Measurements from ENCODE around the gene TMEM132C.
"Not testable (repeated sequence)": the region's sequence is repeated elsewhere in the genome, so short reads cannot be mapped to it uniquely, and the experiment has no call there.

The TMEM132C gene

GRCh38 chr12:128267131-128267622 is at the start of gene TMEM132C:
TMEM132C (plus strand) TSS chr12:128267170; CDS start chr12:128267403, 233 bp downstream.
- H3K27me3 Mint-ChIP-seq, result peaks cover 36% of the 10 kb centered on the region
- H3K9me3 Mint-ChIP-seq, result peaks cover 4% of the 10 kb centered on the region
- no peaks in the 10 kb centered on the region for H3K36me3 Mint-ChIP-seq
- H3K4me3 Mint-ChIP-seq, result no peak within 1 kb of the TSS
- CTCF ChIA-PET, result no interaction called here
- H3K27ac Mint-ChIP-seq, result no peak within 1 kb of the TSS
- H3K4me1 Mint-ChIP-seq, result no peaks in the 10 kb centered on the region
- no peak for DNase-seq

DNA sequence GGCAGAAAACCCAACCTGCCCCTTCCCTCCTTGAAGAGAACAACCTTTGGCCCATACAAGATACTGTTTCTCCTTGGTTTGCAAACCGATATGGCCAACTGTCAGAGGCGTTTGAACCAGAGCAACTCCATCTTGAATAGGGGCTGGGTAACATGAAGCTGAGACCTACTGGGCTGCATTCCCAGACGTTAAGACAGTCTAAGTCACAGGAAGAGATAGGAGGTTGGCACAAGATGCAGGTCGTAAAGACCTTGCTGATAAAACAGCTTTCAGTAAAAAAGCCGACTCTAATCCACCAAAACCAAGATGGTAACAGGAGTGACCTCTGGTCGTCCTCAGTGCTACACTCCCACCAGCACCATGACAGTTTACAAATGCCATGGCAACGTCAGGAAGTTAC is 42.7 kb upstream of the TMEM132C start:
- H3K9me3 Mint-ChIP-seq, result peaks cover 22% of the 10 kb centered on the region
- no peak for DNase-seq
- H3K4me1 Mint-ChIP-seq, result no peaks in the 10 kb centered on the region
- no peaks in the 10 kb centered on the region for H3K27me3 Mint-ChIP-seq
- no peak overlapping the region for H3K27ac Mint-ChIP-seq
- no peaks in the 10 kb centered on the region for H3K36me3 Mint-ChIP-seq
- no peak overlapping the region for H3K4me3 Mint-ChIP-seq
- CTCF ChIA-PET, result no interaction called here

- no peaks in the 10 kb centered on the region for H3K27me3 Mint-ChIP-seq
- no peak for DNase-seq
These were observed 38.4 kb upstream of the TMEM132C start for GRCh38 chr12:128228581-128228980.

DNA sequence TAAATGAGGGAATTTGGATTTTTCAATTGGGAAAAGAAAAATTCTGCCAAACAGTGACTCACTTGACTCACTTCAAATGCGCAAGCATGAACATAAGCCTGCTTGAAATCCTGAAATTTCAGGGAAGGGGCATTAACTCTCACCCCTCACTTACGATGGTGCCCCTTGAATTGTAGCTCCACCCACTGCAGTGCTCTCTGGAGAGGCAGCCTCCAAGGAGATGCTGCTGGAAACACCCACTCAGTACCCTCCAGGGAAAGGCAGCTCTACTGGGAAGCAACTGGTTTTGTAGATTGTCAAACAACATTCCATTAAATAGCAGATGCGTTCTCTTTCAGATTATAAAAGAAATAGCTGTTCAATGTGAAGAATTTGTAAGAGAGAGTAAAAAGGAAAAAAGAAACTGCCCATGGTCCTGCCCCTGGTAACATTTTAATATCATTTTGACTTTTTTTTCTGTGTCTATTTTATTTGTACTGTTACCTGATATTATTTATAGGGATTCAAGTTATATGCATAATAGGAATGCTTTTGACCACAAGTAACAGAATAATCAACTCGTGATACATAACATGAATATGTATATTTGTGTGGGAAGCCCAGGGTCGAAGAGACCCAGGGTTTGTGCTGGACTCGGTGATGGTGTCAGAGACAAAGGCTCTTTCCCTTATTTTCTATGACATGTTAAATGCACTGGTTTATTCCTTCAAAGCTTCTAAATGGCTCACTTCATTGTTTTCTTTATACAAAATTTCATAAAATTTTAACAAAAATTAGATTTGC is 31.1 kb upstream of the TMEM132C start:
- no peak overlapping the region for H3K27ac Mint-ChIP-seq

More at GRCh38 chr12:128228581-128228980, 38.4 kb upstream of the TMEM132C start:
- CTCF ChIA-PET, result no interaction called here
- Mint-ChIP-seq H3K4me1 (no peaks in the 10 kb centered on the region), H3K27ac (no peak overlapping the region), H3K36me3 (no peaks in the 10 kb centered on the region), H3K9me3 (peaks cover 12% of the 10 kb centered on the region), H3K4me3 (no peak overlapping the region)

DNA sequence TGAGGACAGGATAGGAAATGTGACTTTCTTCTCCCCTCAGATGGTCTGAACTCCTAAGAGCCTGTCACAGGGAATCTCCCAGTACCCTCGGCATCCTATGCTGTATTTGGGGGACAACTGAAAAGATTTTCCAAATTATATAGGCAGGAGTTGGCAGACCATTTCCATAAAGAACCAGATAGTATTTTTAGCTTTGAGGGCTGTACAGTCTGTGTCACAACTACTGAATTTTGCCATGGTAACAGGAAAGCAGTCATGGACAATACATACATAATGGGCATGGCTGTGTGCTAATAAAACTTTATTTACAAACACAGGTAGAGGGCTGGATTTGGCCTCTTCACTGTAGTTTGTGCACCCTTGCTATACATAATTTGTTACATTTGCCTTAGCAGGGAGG is 30.4 kb upstream of the TMEM132C start:
- H3K36me3 Mint-ChIP-seq, result no peaks in the 10 kb centered on the region
- peaks cover 14% of the 10 kb centered on the region for H3K9me3 Mint-ChIP-seq
- CTCF ChIA-PET, result interaction anchor here (0.6 kb wide), 1 partner anchor 418 kb away, joined by 3 read pairs; no protein-coding TSS in a partner anchor
- H3K4me3 Mint-ChIP-seq, result no peak overlapping the region
- no peak overlapping the region for H3K27ac Mint-ChIP-seq
- DNase-seq, result no peak
- no peaks in the 10 kb centered on the region for H3K27me3 Mint-ChIP-seq
- no peaks in the 10 kb centered on the region for H3K4me1 Mint-ChIP-seq

More for the DNA sequence above, 31.1 kb upstream of the TMEM132C start:
- no peaks in the 10 kb centered on the region for H3K4me1 Mint-ChIP-seq
- H3K27me3 Mint-ChIP-seq, result no peaks in the 10 kb centered on the region
- DNase-seq, result no peak
- CTCF ChIA-PET, result interaction anchor here (0.6 kb wide), 1 partner anchor 417 kb away, joined by 3 read pairs; no protein-coding TSS in a partner anchor
- H3K9me3 Mint-ChIP-seq, result peaks cover 14% of the 10 kb centered on the region
- no peak overlapping the region for H3K4me3 Mint-ChIP-seq
- H3K36me3 Mint-ChIP-seq, result no peaks in the 10 kb centered on the region

DNA sequence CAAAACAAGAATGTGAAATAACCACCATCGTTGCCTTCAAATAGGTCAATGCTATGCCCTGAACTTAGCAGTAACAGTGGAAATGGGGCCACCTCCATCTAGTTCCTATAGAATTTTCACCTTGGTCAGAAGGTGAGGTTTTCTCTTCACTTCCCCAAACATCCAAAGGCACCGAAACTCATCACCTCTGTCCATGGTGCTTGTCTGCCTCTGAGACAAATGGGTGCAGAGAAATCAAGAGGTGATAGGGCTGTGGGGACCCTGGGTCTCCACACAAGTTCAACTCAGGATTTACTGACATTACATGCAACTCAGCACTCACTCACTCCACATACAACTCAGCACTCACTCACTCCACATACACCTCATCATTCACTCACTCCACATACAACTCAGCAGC is 26.2 kb upstream of the TMEM132C start:
- DNase-seq, result no peak
- no peaks in the 10 kb centered on the region for H3K36me3 Mint-ChIP-seq

GRCh38 chr12:128245121-128245520 is 21.8 kb upstream of the TMEM132C start:
- H3K4me3 Mint-ChIP-seq, result no peak overlapping the region
- peaks cover 19% of the 10 kb centered on the region for H3K9me3 Mint-ChIP-seq
- DNase-seq, result no peak
- H3K27me3 Mint-ChIP-seq, result no peaks in the 10 kb centered on the region
- CTCF ChIA-PET, result interaction anchor here (1.1 kb wide), 1 partner anchor 14 kb away, joined by 4 read pairs; no protein-coding TSS in a partner anchor
- H3K36me3 Mint-ChIP-seq, result no peaks in the 10 kb centered on the region
- no peaks in the 10 kb centered on the region for H3K4me1 Mint-ChIP-seq
- no peak overlapping the region for H3K27ac Mint-ChIP-seq

More for the DNA sequence above, 26.2 kb upstream of the TMEM132C start:
- H3K27me3 Mint-ChIP-seq, result no peaks in the 10 kb centered on the region
- H3K9me3 Mint-ChIP-seq, result peaks cover 13% of the 10 kb centered on the region
- no peaks in the 10 kb centered on the region for H3K4me1 Mint-ChIP-seq
- CTCF ChIA-PET, result no interaction called here
- H3K27ac Mint-ChIP-seq, result no peak overlapping the region
- no peak overlapping the region for H3K4me3 Mint-ChIP-seq

GRCh38 chr12:128245905-128246304 is 21.1 kb upstream of the TMEM132C start:
- Mint-ChIP-seq H3K36me3 (no peaks in the 10 kb centered on the region), H3K9me3 (peaks cover 19% of the 10 kb centered on the region), H3K4me3 (no peak overlapping the region), H3K4me1 (no peaks in the 10 kb centered on the region), H3K27ac (no peak overlapping the region), H3K27me3 (no peaks in the 10 kb centered on the region)
- no peak for DNase-seq
- CTCF ChIA-PET, result interaction anchor here (1.1 kb wide), 1 partner anchor 14 kb away, joined by 4 read pairs; no protein-coding TSS in a partner anchor

DNA sequence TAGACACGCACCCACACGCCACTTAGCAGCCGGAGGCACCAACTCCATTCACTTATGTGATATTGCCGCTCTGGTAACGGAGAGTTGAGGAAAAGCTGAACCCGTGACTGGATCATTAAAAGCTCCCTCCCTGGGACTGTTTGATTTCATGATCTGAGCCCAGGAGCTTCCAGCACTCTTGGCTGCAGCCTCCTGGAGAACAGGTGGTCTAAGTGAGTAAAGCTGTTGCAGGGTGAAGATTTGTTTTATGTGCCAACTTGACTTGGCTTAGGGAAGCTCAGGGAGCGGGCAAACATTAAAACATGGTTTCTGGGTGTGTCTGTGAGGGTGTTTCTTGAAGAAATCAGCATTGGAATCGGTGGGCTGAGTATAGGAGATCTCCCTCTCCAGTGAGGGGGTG is 16.9 kb upstream of the TMEM132C start:
- no peaks in the 10 kb centered on the region for H3K4me1 Mint-ChIP-seq
- H3K27ac Mint-ChIP-seq, result no peak overlapping the region
- H3K4me3 Mint-ChIP-seq, result no peak overlapping the region
- DNase-seq, result no peak
- H3K36me3 Mint-ChIP-seq, result no peaks in the 10 kb centered on the region
- no peaks in the 10 kb centered on the region for H3K27me3 Mint-ChIP-seq
- CTCF ChIA-PET, result interaction anchor here (1.3 kb wide), 1 partner anchor 9 kb away, joined by 5 read pairs; no protein-coding TSS in a partner anchor
- H3K9me3 Mint-ChIP-seq, result peaks cover 24% of the 10 kb centered on the region

- H3K9me3 Mint-ChIP-seq, H3K27ac Mint-ChIP-seq, H3K4me3 Mint-ChIP-seq, DNase-seq, H3K4me1 Mint-ChIP-seq, H3K36me3 Mint-ChIP-seq, CTCF ChIA-PET, H3K27me3 Mint-ChIP-seq: not testable (repeated sequence)
These were observed 13.1 kb upstream of the TMEM132C start for GRCh38 chr12:128253829-128254228.

GRCh38 chr12:128258866-128259555 is 8.0 kb upstream of the TMEM132C start:
- H3K27ac Mint-ChIP-seq, result no peak overlapping the region
- H3K4me3 Mint-ChIP-seq, result no peak overlapping the region
- CTCF ChIA-PET, result interaction anchor here (0.7 to 1.5 kb wide), 9 partner anchors 8 to 1755 kb away, joined by 3 to 7 read pairs (median 4); no protein-coding TSS in a partner anchor
- no peak for DNase-seq
- peaks cover under 1% of the 10 kb centered on the region for H3K9me3 Mint-ChIP-seq
- no peaks in the 10 kb centered on the region for H3K4me1 Mint-ChIP-seq
- H3K36me3 Mint-ChIP-seq, result no peaks in the 10 kb centered on the region
- no peaks in the 10 kb centered on the region for H3K27me3 Mint-ChIP-seq

DNA sequence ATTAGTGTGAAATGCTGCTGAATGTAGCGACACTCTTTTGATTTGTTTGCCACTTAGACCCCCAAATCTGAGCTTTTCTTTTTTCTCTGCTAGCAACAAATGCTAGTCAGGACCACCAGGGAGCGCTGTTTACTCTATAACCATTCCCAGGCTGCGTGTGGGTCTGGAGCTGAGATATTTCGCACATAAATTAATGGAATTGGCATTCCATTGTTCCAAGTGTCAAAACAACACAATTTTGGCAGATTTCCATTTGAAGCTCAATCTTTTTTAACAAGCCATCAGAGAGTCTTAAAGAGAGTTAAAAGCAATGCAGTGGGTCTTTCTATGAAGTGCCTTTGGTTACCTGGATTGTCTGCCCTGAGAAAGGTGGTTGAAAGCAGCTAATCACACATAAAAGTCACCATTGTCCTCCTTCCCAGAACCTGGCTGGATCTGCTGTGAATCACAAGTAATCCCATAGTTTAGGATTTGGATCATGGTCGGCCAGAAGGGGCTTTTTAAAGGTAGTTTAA is 7.4 kb upstream of the TMEM132C start:
- Mint-ChIP-seq H3K4me3 (no peak overlapping the region), H3K4me1 (no peaks in the 10 kb centered on the region), H3K9me3 (peaks cover 4% of the 10 kb centered on the region), H3K27ac (no peak overlapping the region), H3K27me3 (no peaks in the 10 kb centered on the region), H3K36me3 (no peaks in the 10 kb centered on the region)
- DNase-seq, result no peak
- CTCF ChIA-PET, result interaction anchor here (0.7 to 1.5 kb wide), 9 partner anchors 9 to 1755 kb away, joined by 3 to 7 read pairs (median 4); no protein-coding TSS in a partner anchor

- peaks cover 4% of the 10 kb centered on the region for H3K9me3 Mint-ChIP-seq
- no peak overlapping the region for H3K27ac Mint-ChIP-seq
- H3K27me3 Mint-ChIP-seq, result peaks cover 14% of the 10 kb centered on the region
- H3K4me1 Mint-ChIP-seq, result no peaks in the 10 kb centered on the region
- H3K36me3 Mint-ChIP-seq, result no peaks in the 10 kb centered on the region
- no peak overlapping the region for H3K4me3 Mint-ChIP-seq
- DNase-seq, result no peak
- CTCF ChIA-PET, result no interaction called here
These were observed 5.2 kb upstream of the TMEM132C start for GRCh38 chr12:128261757-128262156.

- Mint-ChIP-seq H3K4me3 (no peak overlapping the region), H3K9me3 (peaks cover 4% of the 10 kb centered on the region), H3K4me1 (no peaks in the 10 kb centered on the region), H3K36me3 (no peaks in the 10 kb centered on the region), H3K27ac (no peak overlapping the region), H3K27me3 (peaks cover 36% of the 10 kb centered on the region)
- CTCF ChIA-PET, result no interaction called here
- no peak for DNase-seq
These were observed 1.4 kb upstream of the TMEM132C start for GRCh38 chr12:128265566-128265965.

Data from activated naive CD4-positive, alpha-beta T cell treated with anti-CD3 and anti-CD28 coated beads, Interleukin-2, amount 10 ng/mL, durations not matched to agents 7 days and 5 days (primary cell).